CD14-positive monocyte (primary cell): Measurements from ENCODE around the gene CDH22. TPM values are rescaled to one million over a fixed set of nuclear protein-coding genes. Genes with fewer than 3 reads are reported as not detected.

ENCODE experiments used
- DNase-seq, 3 donors: peaks; one replicate each; pipeline ENCODE4 v3.0.0-alpha.2; 2011 to 2022
- H2AFZ ChIP-seq: 2 replicates; pipeline ENCODE4 v1.6.0; 2012; ENCODE audit warnings: mild to moderate bottlenecking, low read depth, low read length, inconsistent platforms; ENCODE audit not compliant: insufficient read depth, poor library complexity, severe bottlenecking
- H3K27ac ChIP-seq, 2 donors: 1 replicate in 1 of 2; 2 replicates in 1 of 2; pipeline ENCODE4 v1.5.1; 2012 to 2013; ENCODE audit warnings: low read length in 2 of 2, control low read depth in 1 of 2, inconsistent platforms in 1 of 2, low read depth in 1 of 2, mild to moderate bottlenecking in 1 of 2
- H3K27me3 ChIP-seq, 2 donors: one replicate each; pipeline versions ENCODE4 v1.6.0 to v1.6.1; 2011 to 2013; ENCODE audit warnings: low read length in 2 of 2; ENCODE audit not compliant: control insufficient read depth in 2 of 2, insufficient read depth in 2 of 2
- H3K36me3 ChIP-seq, 2 donors: replicated peaks in 1 of 2; 1 replicate in 1 of 2; 2 replicates in 1 of 2; pipeline versions ENCODE4 v1.5.1 to v1.6.1; 2012 to 2013; ENCODE audit warnings: low read length in 2 of 2, control low read depth in 1 of 2, inconsistent platforms in 1 of 2, mild to moderate bottlenecking in 1 of 2; ENCODE audit not compliant: insufficient read depth in 2 of 2, control insufficient read depth in 1 of 2
- H3K4me1 ChIP-seq, 2 donors: 1 replicate in 1 of 2; 2 replicates in 1 of 2; pipeline versions ENCODE4 v1.5.1 to v1.6.1; 2012 to 2013; ENCODE audit warnings: low read length in 2 of 2, control low read depth in 1 of 2, inconsistent platforms in 1 of 2, mild to moderate bottlenecking in 1 of 2, moderate library complexity in 1 of 2; ENCODE audit not compliant: insufficient read depth in 2 of 2, control insufficient read depth in 1 of 2
- H3K4me2 ChIP-seq: replicated peaks from 2 replicates; pipeline ENCODE3; 2012; ENCODE audit warnings: low read length, moderate library complexity, mild to moderate bottlenecking; ENCODE audit not compliant: poor library complexity, severe bottlenecking; ENCODE audit errors: extremely low read depth
- H3K4me3 ChIP-seq, 3 experiments: fragments of 200-600 bp in 1 of 3; sonication (generic) in 1 of 3; replicated peaks in 1 of 3; 1 replicate in 2 of 3; 2 replicates in 1 of 3; pipeline ENCODE4 v1.5.1; 2011 to 2013; ENCODE audit warnings: low read length in 3 of 3, mild to moderate bottlenecking in 3 of 3, control low read depth in 2 of 3, low read depth in 2 of 3, inconsistent platforms in 1 of 3, moderate library complexity in 1 of 3
- H3K79me2 ChIP-seq: 2 replicates; pipeline ENCODE4 v1.6.0; 2012; ENCODE audit warnings: mild to moderate bottlenecking, control low read depth, inconsistent platforms, low read length, moderate library complexity; ENCODE audit not compliant: insufficient read depth
- H3K9ac ChIP-seq: 2 replicates; pipeline ENCODE4 v1.6.0; 2017; ENCODE audit warnings: low read length, mild to moderate bottlenecking; ENCODE audit not compliant: insufficient read depth, poor library complexity, severe bottlenecking
- H3K9me3 ChIP-seq, 2 donors: replicated peaks in 1 of 2; 1 replicate in 1 of 2; 2 replicates in 1 of 2; pipeline versions ENCODE4 v1.5.1 to v1.6.1; 2012 to 2013; ENCODE audit warnings: low read length in 2 of 2, control low read depth in 1 of 2; ENCODE audit not compliant: control insufficient read depth in 1 of 2, insufficient read depth in 1 of 2
- H4K20me1 ChIP-seq: 2 replicates; pipeline ENCODE4 v1.6.0; 2012; ENCODE audit warnings: mild to moderate bottlenecking, low read length, control low read depth, moderate library complexity; ENCODE audit not compliant: insufficient read depth
- H3K27ac Mint-ChIP-seq, 7 donors: one replicate each; pipeline ENCODE4 v1.8.0; 2020; ENCODE audit warnings: mild to moderate bottlenecking in 7 of 7, mixed read lengths in 7 of 7, moderate library complexity in 6 of 7, inconsistent platforms in 2 of 7
- H3K27me3 Mint-ChIP-seq, 3 donors: one replicate each; pipeline ENCODE4 v1.8.0; 2021 to 2022; ENCODE audit warnings: low read depth in 3 of 3, mild to moderate bottlenecking in 3 of 3, mixed read lengths in 3 of 3, moderate library complexity in 3 of 3, inconsistent platforms in 1 of 3
- H3K36me3 Mint-ChIP-seq, 2 donors: one replicate each; pipeline ENCODE4 v1.8.0; 2020; ENCODE audit warnings: mixed read lengths in 2 of 2, inconsistent platforms in 1 of 2, mild to moderate bottlenecking in 1 of 2
- H3K4me1 Mint-ChIP-seq: one replicate; pipeline ENCODE4 v1.8.0; 2020; ENCODE audit warnings: mild to moderate bottlenecking, mixed read lengths
- H3K4me3 Mint-ChIP-seq, 2 donors: one replicate each; pipeline ENCODE4 v1.8.0; 2020; ENCODE audit warnings: mild to moderate bottlenecking in 2 of 2, mixed read lengths in 2 of 2, moderate library complexity in 1 of 2
- H3K9me3 Mint-ChIP-seq, 7 donors: one replicate each; pipeline ENCODE4 v1.8.0; 2020 to 2022; ENCODE audit warnings: mixed read lengths in 7 of 7, mild to moderate bottlenecking in 6 of 7, moderate library complexity in 6 of 7, inconsistent platforms in 2 of 7
- CTCF ChIP-seq: fragments of 200-600 bp; IDR thresholded peaks from one replicate; pipeline ENCODE4 v1.8.0; 2022; ENCODE audit warnings: antibody characterized with exemption, mild to moderate bottlenecking
- WGBS: methylation state at CpG from one replicate; pipeline ENCODE4 v1.1.5; 2013; ENCODE audit warnings: missing lambda C conversion rate; ENCODE audit not compliant: insufficient coverage; 5-methylcytosine and 5-hydroxymethylcytosine counted together
- intact Hi-C, 2 donors: fragments of 100-400 bp; cut with micrococcal nuclease; formaldehyde crosslinking; loops; one replicate each; pipeline versions ENCODE4 v1.15.0 to v1.15.1; 2023
- polyA plus RNA-seq, 3 donors: library from polyadenylated mRNA; depleted of rRNA in 1 of 3; unstranded in 2 of 3; stranded (reverse) in 1 of 3; fragments of 300-500 nt in 2 of 3; fragments of >200 nt in 1 of 3; fragmentation: Illumina TruSeq in 2 of 3; gene quantifications; 1 replicate in 2 of 3; 2 replicates in 1 of 3; pipeline ENCODE4 v1.2.3, GENCODE V29; 2012 to 2021

Gene CDH22
- polyA plus RNA-seq, 3 donors, result not detected

- no peaks in the 10 kb centered on the region for H3K9me3 Mint-ChIP-seq
- DNase-seq, result no peak
- Histone ChIP-seq H3K9ac (no peak overlapping the region), H4K20me1 (no peaks in the 10 kb centered on the region), H3K36me3 (no peaks in the 10 kb centered on the region), H3K9me3 (no peaks in the 10 kb centered on the region), H3K27me3 (peaks cover 0 to 5% of the 10 kb centered on the region in 2 donors), H2AFZ (no peak overlapping the region), H3K4me2 (no peak overlapping the region), H3K27ac (no peak overlapping the region), H3K79me2 (no peaks in the 10 kb centered on the region), H3K4me3 (no peak overlapping the region), H3K4me1 (no peaks in the 10 kb centered on the region)
- no peaks in the 10 kb centered on the region for H3K4me1 Mint-ChIP-seq
- H3K36me3 Mint-ChIP-seq, result no peaks in the 10 kb centered on the region
- no peak for TF ChIP-seq CTCF
- H3K27ac Mint-ChIP-seq, result no peak overlapping the region
- intact Hi-C loops, result no loop called here
- peaks cover 11 to 25% (median 16%) of the 10 kb centered on the region in 3 donors for H3K27me3 Mint-ChIP-seq
- WGBS, result 76% methylated on average over 2 of the region's 5 CpGs
- H3K4me3 Mint-ChIP-seq, result no peak overlapping the region
Measured at GRCh38 chr20:46289432-46289831, 18.9 kb downstream of the CDH22 start.

DNA sequence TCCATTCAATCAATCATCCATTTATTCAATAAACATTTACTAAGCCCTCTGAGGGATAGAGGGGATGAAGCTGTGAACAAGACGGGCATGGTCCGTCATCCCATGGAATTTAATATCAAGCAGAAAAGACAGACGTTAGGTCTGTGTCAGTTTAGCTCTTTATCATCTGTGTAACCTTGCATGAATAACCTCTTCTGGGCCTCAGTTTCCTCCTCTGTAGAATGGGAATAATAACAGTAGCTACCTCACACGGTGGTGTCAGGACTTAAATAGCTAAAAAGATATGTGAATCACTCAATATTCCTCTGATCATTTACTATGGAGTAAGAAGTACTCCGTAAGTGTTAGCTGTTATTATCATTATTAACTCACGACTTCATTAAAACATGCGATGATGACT is 21.3 kb downstream of the CDH22 start:
- Histone ChIP-seq H3K36me3 (no peaks in the 10 kb centered on the region), H3K27ac (no peak overlapping the region), H3K9ac (no peak overlapping the region), H3K4me2 (no peak overlapping the region), H3K27me3 (peaks cover 0 to 8% of the 10 kb centered on the region in 2 donors), H2AFZ (no peak overlapping the region), H3K79me2 (no peaks in the 10 kb centered on the region), H3K4me3 (no peak overlapping the region), H3K9me3 (no peaks in the 10 kb centered on the region), H3K4me1 (no peaks in the 10 kb centered on the region), H4K20me1 (no peaks in the 10 kb centered on the region)
- no CpG with 5 or more reads among the region's 7 CpGs for WGBS
- TF ChIP-seq CTCF, result no peak
- H3K27me3 Mint-ChIP-seq, result peaks cover 13 to 28% (median 19%) of the 10 kb centered on the region in 3 donors
- intact Hi-C loops, result no loop called here
- no peak for DNase-seq
- no peaks in the 10 kb centered on the region for H3K36me3 Mint-ChIP-seq
- no peak overlapping the region for H3K27ac Mint-ChIP-seq
- no peaks in the 10 kb centered on the region for H3K9me3 Mint-ChIP-seq
- H3K4me1 Mint-ChIP-seq, result peaks cover 2% of the 10 kb centered on the region
- H3K4me3 Mint-ChIP-seq, result no peak overlapping the region
